ENCODE results near the gene C1orf159. TPM values are rescaled to one million over a fixed set of nuclear protein-coding genes. Genes with fewer than 3 reads are reported as not detected.

Gene C1orf159
- total and polyA plus RNA-seq, 12 donors: 2.9 to 14.0 (median 4.1) TPM

DNA sequence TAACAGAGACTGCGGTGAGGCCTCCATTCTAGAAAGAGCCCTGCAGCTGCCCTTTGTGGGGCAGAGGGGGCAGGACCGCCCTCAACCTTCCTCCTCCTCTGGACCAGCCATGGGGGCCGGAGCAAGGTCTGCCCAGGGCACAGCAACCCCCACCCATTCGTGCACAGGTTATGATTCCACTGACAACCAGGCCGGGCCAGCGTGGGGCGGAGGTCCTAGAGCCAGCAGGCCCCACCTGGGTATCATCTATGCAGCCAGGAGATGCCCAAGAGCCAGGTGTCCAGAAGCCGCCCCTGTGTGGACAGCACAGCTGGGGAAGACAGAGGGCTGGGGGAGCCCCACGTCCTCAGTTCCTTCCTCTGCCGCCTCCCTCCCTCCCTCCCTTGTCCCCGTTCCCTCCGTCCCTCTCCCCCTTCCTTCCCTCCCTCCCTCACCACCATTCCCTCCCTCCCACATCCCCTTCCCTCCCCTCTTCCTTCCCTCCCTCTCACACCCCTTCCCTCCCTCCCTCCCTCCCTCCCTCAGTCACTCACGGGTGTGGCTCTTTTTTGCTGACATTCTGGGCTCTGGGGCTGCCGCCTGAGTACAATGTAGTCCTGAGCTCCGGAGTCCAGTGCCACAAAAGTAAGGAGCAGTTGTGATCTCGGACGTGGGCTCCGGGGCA, 54.1 kb downstream of the C1orf159 start:
- Histone ChIP-seq H3K36me3 (no peaks in the 10 kb centered on the region), H3K27ac (no peak overlapping the region), H3K9me3 (no peaks in the 10 kb centered on the region), H3K27me3 (peaks cover 22 to 96% (median 70%) of the 10 kb centered on the region in 7 donors), H3K4me3 (no peak overlapping the region), H3K4me1 (peaks cover 4 to 38% (median 28%) of the 10 kb centered on the region in 9 donors)
- 47 to 51% methylated on average over 15 of the region's 18 CpGs for WGBS, 2 donors
- DNase-seq (no peak), ATAC-seq (no peak)
- intact Hi-C loops (cut with DNase I): loop anchor here in 9 of 10 donors (2.0 to 10.0 kb wide), 5 partner anchors 45 to 80 kb away; partner anchors contain the start of genes PERM1 (in 4 of the 9) and ISG15 (in 1 of the 9)
- TF ChIP-seq CTCF (IDR thresholded peaks at IDR 0.05): no peak

DNA sequence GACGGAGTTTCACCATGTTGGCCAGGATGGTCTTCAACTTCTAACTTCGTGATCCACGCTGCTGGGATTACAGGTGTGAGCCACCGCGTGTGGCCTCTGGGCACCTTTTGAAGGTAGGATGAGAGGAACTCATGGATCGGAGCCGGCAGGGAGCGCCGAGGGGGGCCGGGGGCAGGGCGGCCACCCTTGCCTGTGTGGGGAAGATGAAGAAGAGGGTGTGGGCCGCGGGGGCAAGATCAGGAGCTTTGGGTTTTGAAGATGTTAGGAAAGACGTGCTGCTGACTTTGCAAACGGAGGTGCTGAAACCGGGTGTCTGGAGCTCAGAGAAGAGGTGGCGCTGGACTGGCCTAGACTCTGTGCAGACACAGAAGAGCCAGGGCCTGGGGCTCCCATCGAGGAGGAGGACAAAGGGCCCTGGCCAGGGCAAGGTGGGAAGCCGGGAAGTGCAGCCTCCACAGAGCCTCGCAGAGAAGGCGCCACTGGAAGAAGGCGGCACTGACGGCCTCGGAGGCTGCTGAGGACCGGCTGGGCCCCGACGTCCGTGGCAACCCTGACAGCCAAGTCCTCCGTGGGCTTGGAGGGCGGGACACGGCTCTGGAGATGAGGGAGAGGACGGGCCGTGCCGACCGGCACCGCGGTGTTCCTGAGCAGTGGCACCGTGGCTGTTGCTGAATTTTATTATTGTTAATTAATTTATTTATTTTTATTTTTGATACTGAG, 55.4 kb downstream of the C1orf159 start:
- Histone ChIP-seq H3K4me1 (peaks cover 4 to 38% (median 28%) of the 10 kb centered on the region in 9 donors), H3K27me3 (peaks cover 22 to 83% (median 69%) of the 10 kb centered on the region in 7 donors), H3K36me3 (peaks cover 0 to under 1% (median 0%) of the 10 kb centered on the region in 9 donors), H3K27ac (no peak overlapping the region), H3K4me3 (no peak overlapping the region), H3K9me3 (no peaks in the 10 kb centered on the region)
- TF ChIP-seq CTCF (IDR thresholded peaks at IDR 0.05): no peak
- ATAC-seq (no peak), DNase-seq (no peak)
- 51 to 56% methylated on average over 38 of the region's 38 CpGs for WGBS, 2 donors
- intact Hi-C loops (cut with DNase I): loop anchor here in 5 of 10 donors (5.0 to 10.0 kb wide), 3 partner anchors 43 to 78 kb away; partner anchors contain the start of genes PERM1 (in 3 of the 5) and ISG15 (in 1 of the 5)

GRCh38 chr1:1059494-1060280, 56.2 kb downstream of the C1orf159 start:
- Histone ChIP-seq H3K36me3 (peaks cover 0 to 8% (median 0%) of the 10 kb centered on the region in 9 donors), H3K9me3 (no peaks in the 10 kb centered on the region), H3K4me3 (peak overlapping the region; percentile 24 to 64 (median 58)), H3K27ac (no peak overlapping the region), H3K27me3 (peaks cover 22 to 80% (median 69%) of the 10 kb centered on the region in 7 donors), H3K4me1 (peaks cover 4 to 38% (median 28%) of the 10 kb centered on the region in 9 donors)
- TF ChIP-seq CTCF (IDR thresholded peaks at IDR 0.05): peak in 2 of 9 donors; percentile 2 to 3
- 4 to 5% methylated on average over 43 to 68 of the region's 69 CpGs for WGBS, 2 donors
- ATAC-seq (peak; percentile 82 to 93 (median 87)), DNase-seq (peak; percentile 83 to 91)
- intact Hi-C loops (cut with DNase I): loop anchor here in 5 of 10 donors (5.0 to 10.0 kb wide), 3 partner anchors 42 to 77 kb away; partner anchors contain the start of genes PERM1 (in 3 of the 5) and ISG15 (in 1 of the 5)

Measured in heart right ventricle (tissue), 16 donors.